H9 (cell line): ENCODE measurements around the gene PHACTR1. TPM values are rescaled to one million over a fixed set of nuclear protein-coding genes. Genes with fewer than 3 reads are reported as not detected.
A peak's percentile ranks its signal among the peaks of the same experiment; 100 is the strongest.

Experiments used
- DNase-seq: peaks from one replicate; pipeline ENCODE4 v3.0.0-alpha.2; 2017
- H2AFZ ChIP-seq: one replicate; pipeline ENCODE4 v1.6.1; 2013; ENCODE audit warnings: mild to moderate bottlenecking, low read length, control low read depth, moderate library complexity
- H2AK5ac ChIP-seq: 2 replicates; pipeline ENCODE4 v1.6.1; 2013; ENCODE audit warnings: low read length, control low read depth, mixed read lengths; ENCODE audit not compliant: insufficient read length
- H2BK120ac ChIP-seq: one replicate; pipeline ENCODE4 v1.6.1; 2013; ENCODE audit warnings: low read depth, mild to moderate bottlenecking, low read length, control low read depth, inconsistent platforms; ENCODE audit not compliant: poor library complexity, severe bottlenecking
- H2BK12ac ChIP-seq: 2 replicates; pipeline ENCODE4 v1.6.1; 2013; ENCODE audit warnings: low read length, control low read depth, mixed read lengths, low read depth; ENCODE audit not compliant: insufficient read length
- H2BK15ac ChIP-seq: 2 replicates; pipeline ENCODE4 v1.6.1; 2013; ENCODE audit warnings: low read depth, low read length, control low read depth
- H2BK20ac ChIP-seq: one replicate; pipeline ENCODE4 v1.6.1; 2013; ENCODE audit warnings: low read depth, mild to moderate bottlenecking, low read length, control low read depth, inconsistent platforms; ENCODE audit not compliant: poor library complexity, severe bottlenecking
- H2BK5ac ChIP-seq: 2 replicates; pipeline ENCODE4 v1.6.1; 2013; ENCODE audit warnings: low read length, control low read depth, mixed read lengths; ENCODE audit not compliant: insufficient read length
- H3K14ac ChIP-seq: 2 replicates; pipeline ENCODE4 v1.6.1; 2013; ENCODE audit warnings: low read length, control low read depth; ENCODE audit not compliant: insufficient read depth
- H3K18ac ChIP-seq: 2 replicates; pipeline ENCODE4 v1.6.1; 2013; ENCODE audit warnings: low read depth, mild to moderate bottlenecking, mixed read lengths, low read length, control low read depth; ENCODE audit not compliant: insufficient read length
- H3K23ac ChIP-seq: 2 replicates; pipeline ENCODE4 v1.6.1; 2013; ENCODE audit warnings: low read length, control low read depth, mixed read lengths, low read depth; ENCODE audit not compliant: insufficient read length
- H3K23me2 ChIP-seq: 2 replicates; pipeline ENCODE4 v1.6.1; 2013; ENCODE audit warnings: low read depth, mild to moderate bottlenecking, mixed read lengths, low read length, control low read depth; ENCODE audit not compliant: insufficient read length, poor library complexity, severe bottlenecking
- H3K27ac ChIP-seq: 2 replicates; pipeline ENCODE4 v1.5.1; 2013; ENCODE audit warnings: low read length, control low read depth, mixed read lengths, low read depth; ENCODE audit not compliant: insufficient read length
- H3K27me3 ChIP-seq: 2 replicates; pipeline ENCODE4 v1.6.1; 2013; ENCODE audit warnings: low read length, control low read depth, inconsistent platforms; ENCODE audit not compliant: insufficient read depth
- H3K4ac ChIP-seq: 2 replicates; pipeline ENCODE4 v1.6.1; 2013; ENCODE audit warnings: low read depth, mild to moderate bottlenecking, control low read depth, inconsistent platforms, low read length, moderate library complexity
- H3K4me1 ChIP-seq: 2 replicates; pipeline ENCODE4 v1.6.1; 2013; ENCODE audit warnings: low read length, control low read depth, inconsistent platforms; ENCODE audit not compliant: insufficient read depth
- H3K4me2 ChIP-seq: 2 replicates; pipeline ENCODE4 v1.6.1; 2013; ENCODE audit warnings: low read length, control low read depth, mixed read lengths; ENCODE audit not compliant: insufficient read length, insufficient read depth
- H3K56ac ChIP-seq: 2 replicates; pipeline ENCODE4 v1.6.1; 2013; ENCODE audit warnings: low read depth, mild to moderate bottlenecking, mixed read lengths, low read length, control low read depth; ENCODE audit not compliant: insufficient read length
- H3K79me1 ChIP-seq: 2 replicates; pipeline ENCODE4 v1.6.1; 2013; ENCODE audit warnings: low read depth, mild to moderate bottlenecking, moderate library complexity, low read length, control low read depth, inconsistent platforms; ENCODE audit not compliant: insufficient read depth, poor library complexity, severe bottlenecking
- H3K79me2 ChIP-seq: 2 replicates; pipeline ENCODE4 v1.6.1; 2013; ENCODE audit warnings: low read length, control low read depth, inconsistent platforms; ENCODE audit not compliant: insufficient read depth
- H3K9ac ChIP-seq: 2 replicates; pipeline ENCODE4 v1.6.1; 2013; ENCODE audit warnings: low read length, control low read depth, mixed read lengths; ENCODE audit not compliant: insufficient read length; ENCODE audit errors: extremely low read depth
- H3K9me3 ChIP-seq: one replicate; pipeline ENCODE4 v1.6.1; 2013; ENCODE audit warnings: low read depth, low read length, inconsistent platforms; ENCODE audit not compliant: control insufficient read depth
- H3T11ph ChIP-seq: one replicate; pipeline ENCODE4 v1.6.1; 2013; ENCODE audit warnings: mild to moderate bottlenecking, low read length, control low read depth, inconsistent platforms
- H4K20me1 ChIP-seq: one replicate; pipeline ENCODE4 v1.6.1; 2013; ENCODE audit not compliant: control insufficient read depth, insufficient read length, insufficient read depth
- H4K5ac ChIP-seq: 2 replicates; pipeline ENCODE4 v1.6.1; 2013; ENCODE audit warnings: low read depth, mild to moderate bottlenecking, mixed read lengths, low read length, control low read depth; ENCODE audit not compliant: insufficient read length
- H4K8ac ChIP-seq: replicated peaks from 2 replicates; pipeline ENCODE4 v1.6.1; 2013; ENCODE audit warnings: low read length, control low read depth, mixed read lengths, low read depth; ENCODE audit not compliant: insufficient read length
- H4K91ac ChIP-seq: 2 replicates; pipeline ENCODE4 v1.6.1; 2013; ENCODE audit warnings: low read depth, mild to moderate bottlenecking, moderate library complexity, mixed read lengths, low read length, control low read depth; ENCODE audit not compliant: insufficient read length
- H3K27ac Mint-ChIP-seq, 3 experiments: 2 replicates in 2 of 3; 3 replicates in 1 of 3; pipeline ENCODE4 v1.8.0; 2020 to 2021; ENCODE audit warnings: mixed read lengths in 3 of 3, mild to moderate bottlenecking in 1 of 3, moderate library complexity in 1 of 3
- H3K27me3 Mint-ChIP-seq: 2 replicates; pipeline ENCODE4 v1.8.0; 2021; ENCODE audit warnings: low read depth, mild to moderate bottlenecking, moderate library complexity, mixed read lengths
- H3K36me3 Mint-ChIP-seq, 3 experiments: 2 replicates in 2 of 3; 3 replicates in 1 of 3; pipeline ENCODE4 v1.8.0; 2020 to 2021; ENCODE audit warnings: low read depth in 3 of 3, mixed read lengths in 3 of 3; ENCODE audit not compliant: insufficient read depth in 1 of 3
- H3K4me1 Mint-ChIP-seq, 2 experiments: 2 replicates each; pipeline ENCODE4 v1.8.0; 2020; ENCODE audit warnings: mixed read lengths in 2 of 2
- H3K4me3 Mint-ChIP-seq, 2 experiments: 2 replicates in 1 of 2; 3 replicates in 1 of 2; pipeline ENCODE4 v1.8.0; 2020 to 2021; ENCODE audit warnings: mild to moderate bottlenecking in 2 of 2, mixed read lengths in 2 of 2, moderate library complexity in 1 of 2
- H3K9me3 Mint-ChIP-seq, 2 experiments: 2 replicates in 1 of 2; 3 replicates in 1 of 2; pipeline ENCODE4 v1.8.0; 2020; ENCODE audit warnings: mild to moderate bottlenecking in 2 of 2, mixed read lengths in 2 of 2, moderate library complexity in 1 of 2
- WGBS: extraction: QIAGEN DNeasy Blood & Tissue Kit; methylation state at CpG from one replicate; pipeline ENCODE4 v1.1.7; 2013; ENCODE audit warnings: missing lambda C conversion rate, low lambda C conversion rate, mixed read lengths; ENCODE audit not compliant: insufficient read length; ENCODE audit errors: extremely low coverage; 5-methylcytosine and 5-hydroxymethylcytosine counted together
- total RNA-seq: library from RNA; stranded (reverse); gene quantifications from 2 replicates; pipeline ENCODE4 v1.2.1, GENCODE V29; 2021
- TF ChIP-seq, protein P1 (sequence below): fragments of 200-600 bp; sonication (generic); conservative IDR thresholded peaks from 3 replicates; pipeline ENCODE4 v1.8.0; 2021; ENCODE audit warnings: antibody characterized with exemption, mild to moderate bottlenecking

PHACTR1 gene
- total RNA-seq, 1 experiment from 2014 or later, result 15.9 TPM

DNA sequence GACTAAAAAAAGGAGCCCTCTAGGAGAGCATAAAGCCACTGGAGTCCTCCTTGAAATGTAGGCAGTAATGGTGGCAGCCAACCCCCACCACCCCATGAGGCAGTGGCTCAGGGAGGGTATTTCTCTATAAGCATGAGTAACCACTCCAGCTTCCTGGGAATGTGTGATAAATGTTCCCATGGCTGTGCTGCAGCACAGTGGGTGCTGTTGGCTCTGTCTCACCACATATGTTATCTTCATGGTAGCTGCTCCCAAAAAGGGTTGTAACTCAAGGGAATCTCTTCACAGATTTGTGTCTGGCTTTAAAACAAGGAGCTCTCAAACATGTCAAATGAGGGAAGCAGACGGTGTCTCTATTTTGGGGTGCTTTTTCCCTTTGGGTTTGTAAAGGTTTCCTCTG lies 7.5 kb upstream of the PHACTR1 start:
- Histone ChIP-seq H3K4me1 (peaks cover 3% of the 10 kb centered on the region), H3K27ac (no peak overlapping the region), H2AK5ac (no peak overlapping the region), H4K20me1 (no peaks in the 10 kb centered on the region), H3K14ac (no peak overlapping the region), H4K8ac (no peak overlapping the region), H2BK15ac (no peak overlapping the region), H3K18ac (no peak overlapping the region), H2AFZ (no peak overlapping the region), H3K23ac (no peak overlapping the region), H2BK120ac (no peak overlapping the region), H3T11ph (no peak overlapping the region), H3K9ac (no peak overlapping the region), H3K27me3 (no peaks in the 10 kb centered on the region), H2BK5ac (no peak overlapping the region), H4K5ac (no peak overlapping the region), H3K79me1 (no peaks in the 10 kb centered on the region), H3K4me2 (no peak overlapping the region), H4K91ac (no peak overlapping the region), H3K79me2 (no peaks in the 10 kb centered on the region), H2BK12ac (no peak overlapping the region), H2BK20ac (no peak overlapping the region), H3K4ac (no peak overlapping the region), H3K56ac (no peak overlapping the region), H3K23me2 (no peaks in the 10 kb centered on the region), H3K9me3 (no peaks in the 10 kb centered on the region)
- WGBS, result no CpG with 5 or more reads among the region's 1 CpG
- DNase-seq, result no peak
- Mint-ChIP-seq H3K4me3 (no peak overlapping the region), H3K36me3 (no peaks in the 10 kb centered on the region), H3K27ac (peak overlapping the region in 1 of 3 experiments; percentile 36; a peak in 1 of 7 replicates), H3K27me3 (no peaks in the 10 kb centered on the region), H3K4me1 (peaks cover 17 to 25% of the 10 kb centered on the region in 2 experiments), H3K9me3 (no peaks in the 10 kb centered on the region)
- TF ChIP-seq, protein P1, sequence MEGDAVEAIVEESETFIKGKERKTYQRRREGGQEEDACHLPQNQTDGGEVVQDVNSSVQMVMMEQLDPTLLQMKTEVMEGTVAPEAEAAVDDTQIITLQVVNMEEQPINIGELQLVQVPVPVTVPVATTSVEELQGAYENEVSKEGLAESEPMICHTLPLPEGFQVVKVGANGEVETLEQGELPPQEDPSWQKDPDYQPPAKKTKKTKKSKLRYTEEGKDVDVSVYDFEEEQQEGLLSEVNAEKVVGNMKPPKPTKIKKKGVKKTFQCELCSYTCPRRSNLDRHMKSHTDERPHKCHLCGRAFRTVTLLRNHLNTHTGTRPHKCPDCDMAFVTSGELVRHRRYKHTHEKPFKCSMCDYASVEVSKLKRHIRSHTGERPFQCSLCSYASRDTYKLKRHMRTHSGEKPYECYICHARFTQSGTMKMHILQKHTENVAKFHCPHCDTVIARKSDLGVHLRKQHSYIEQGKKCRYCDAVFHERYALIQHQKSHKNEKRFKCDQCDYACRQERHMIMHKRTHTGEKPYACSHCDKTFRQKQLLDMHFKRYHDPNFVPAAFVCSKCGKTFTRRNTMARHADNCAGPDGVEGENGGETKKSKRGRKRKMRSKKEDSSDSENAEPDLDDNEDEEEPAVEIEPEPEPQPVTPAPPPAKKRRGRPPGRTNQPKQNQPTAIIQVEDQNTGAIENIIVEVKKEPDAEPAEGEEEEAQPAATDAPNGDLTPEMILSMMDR, result no peak
